AG09309 (cell line): ENCODE data around the gene SMARCAL1.

Experiments used
- DNase-seq: peaks from one replicate; pipeline ENCODE4 v3.0.0-alpha.2; 2010; ENCODE audit warnings: low read depth
- H3K4me3 ChIP-seq: 2 replicates; pipeline ENCODE4 v1.5.1; 2011; ENCODE audit warnings: mild to moderate bottlenecking, low read depth, low read length, moderate library complexity; ENCODE audit not compliant: control insufficient read depth
- TF ChIP-seq, protein P1 (sequence below): IDR thresholded peaks from 2 replicates; pipeline ENCODE4 v1.5.1; 2011; ENCODE audit warnings: mild to moderate bottlenecking, low read depth, low read length, inconsistent platforms; ENCODE audit not compliant: insufficient read depth, control insufficient read depth; ENCODE audit errors: missing control alignments

The SMARCAL1 gene

DNA sequence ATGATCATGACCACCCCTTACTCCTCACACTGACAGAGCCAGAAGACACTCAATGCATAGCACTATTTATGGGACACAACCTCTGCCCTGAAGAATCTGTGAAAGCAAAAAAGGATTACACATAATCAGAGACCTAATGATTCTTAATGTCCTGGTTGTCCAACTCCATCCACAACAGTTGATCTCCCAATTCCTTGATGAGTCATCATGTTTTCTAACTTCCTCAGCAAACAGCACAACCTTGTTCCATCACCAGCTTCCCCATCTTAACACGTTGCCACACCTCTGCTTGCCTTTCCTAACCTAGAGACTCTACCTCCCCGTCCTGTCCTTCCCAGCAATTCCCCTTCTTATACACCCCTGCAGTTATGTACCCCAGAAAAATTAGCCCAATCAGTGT lies 26.8 kb upstream of the SMARCAL1 start:
- H3K4me3 ChIP-seq, result no peak overlapping the region
- TF ChIP-seq, protein P1, sequence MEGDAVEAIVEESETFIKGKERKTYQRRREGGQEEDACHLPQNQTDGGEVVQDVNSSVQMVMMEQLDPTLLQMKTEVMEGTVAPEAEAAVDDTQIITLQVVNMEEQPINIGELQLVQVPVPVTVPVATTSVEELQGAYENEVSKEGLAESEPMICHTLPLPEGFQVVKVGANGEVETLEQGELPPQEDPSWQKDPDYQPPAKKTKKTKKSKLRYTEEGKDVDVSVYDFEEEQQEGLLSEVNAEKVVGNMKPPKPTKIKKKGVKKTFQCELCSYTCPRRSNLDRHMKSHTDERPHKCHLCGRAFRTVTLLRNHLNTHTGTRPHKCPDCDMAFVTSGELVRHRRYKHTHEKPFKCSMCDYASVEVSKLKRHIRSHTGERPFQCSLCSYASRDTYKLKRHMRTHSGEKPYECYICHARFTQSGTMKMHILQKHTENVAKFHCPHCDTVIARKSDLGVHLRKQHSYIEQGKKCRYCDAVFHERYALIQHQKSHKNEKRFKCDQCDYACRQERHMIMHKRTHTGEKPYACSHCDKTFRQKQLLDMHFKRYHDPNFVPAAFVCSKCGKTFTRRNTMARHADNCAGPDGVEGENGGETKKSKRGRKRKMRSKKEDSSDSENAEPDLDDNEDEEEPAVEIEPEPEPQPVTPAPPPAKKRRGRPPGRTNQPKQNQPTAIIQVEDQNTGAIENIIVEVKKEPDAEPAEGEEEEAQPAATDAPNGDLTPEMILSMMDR, result no peak
- no peak for DNase-seq

DNA sequence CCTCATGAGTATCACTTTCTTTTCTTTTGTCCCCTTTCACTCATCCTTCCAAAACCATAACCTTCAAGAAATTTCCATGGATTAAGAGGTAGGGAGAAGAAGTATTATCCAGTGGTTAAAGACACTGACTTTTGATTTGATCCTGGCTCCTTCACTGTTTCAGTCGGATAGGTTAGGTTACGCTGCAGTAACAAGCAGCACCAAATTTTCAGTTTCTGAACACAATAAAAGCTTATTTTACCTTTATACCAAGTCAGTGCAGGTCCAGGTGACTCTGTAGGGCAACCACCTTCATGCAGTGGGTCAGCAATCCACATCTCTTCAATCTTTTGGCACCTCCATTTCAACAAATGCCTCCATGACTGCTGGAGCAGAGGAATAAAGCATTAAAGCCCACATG lies 25.0 kb upstream of the SMARCAL1 start:
- TF ChIP-seq, protein P1, result no peak
- no peak overlapping the region for H3K4me3 ChIP-seq
- DNase-seq, result no peak

DNA sequence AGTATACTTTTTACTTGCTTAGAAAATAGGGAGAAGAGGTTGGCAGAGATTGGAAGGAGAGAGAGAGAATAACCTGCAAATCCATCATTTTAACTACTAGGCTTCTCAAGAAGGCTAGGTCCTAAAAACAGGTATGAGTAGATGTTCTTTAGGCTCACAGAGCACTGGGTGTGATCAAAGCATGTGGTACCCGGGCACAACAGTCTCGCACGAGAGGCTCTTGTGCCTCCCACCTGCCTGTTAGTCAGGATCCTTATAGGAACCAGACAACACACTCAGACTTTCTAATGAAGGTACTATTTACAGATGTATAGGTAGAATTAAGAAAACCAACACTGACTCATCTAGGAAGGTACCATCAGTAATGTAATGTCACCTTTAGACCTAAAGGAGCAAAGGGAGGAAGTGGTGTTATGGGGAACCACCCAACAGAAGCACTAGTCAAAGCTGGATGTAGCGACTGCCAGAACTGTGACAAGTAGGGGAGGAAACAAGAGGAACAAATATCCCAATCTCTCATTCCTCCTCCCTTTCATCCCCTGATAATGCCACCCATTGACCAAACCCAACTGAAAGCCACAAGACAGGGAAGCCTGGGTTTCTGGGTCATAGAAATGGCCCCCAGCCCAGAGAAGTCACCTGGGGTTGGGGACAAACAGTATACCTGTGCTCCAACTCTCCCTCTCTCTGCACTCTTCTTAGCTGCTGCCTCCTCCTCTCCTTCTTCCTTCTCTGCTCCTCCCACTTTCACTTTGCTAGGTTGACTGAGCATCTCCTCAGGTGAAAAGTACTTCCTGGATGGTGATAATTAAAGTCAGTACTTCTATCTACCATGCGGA lies 24.0 kb upstream of the SMARCAL1 start:
- TF ChIP-seq, protein P1, result no peak
- DNase-seq, result no peak
- H3K4me3 ChIP-seq, result no peak overlapping the region

DNA sequence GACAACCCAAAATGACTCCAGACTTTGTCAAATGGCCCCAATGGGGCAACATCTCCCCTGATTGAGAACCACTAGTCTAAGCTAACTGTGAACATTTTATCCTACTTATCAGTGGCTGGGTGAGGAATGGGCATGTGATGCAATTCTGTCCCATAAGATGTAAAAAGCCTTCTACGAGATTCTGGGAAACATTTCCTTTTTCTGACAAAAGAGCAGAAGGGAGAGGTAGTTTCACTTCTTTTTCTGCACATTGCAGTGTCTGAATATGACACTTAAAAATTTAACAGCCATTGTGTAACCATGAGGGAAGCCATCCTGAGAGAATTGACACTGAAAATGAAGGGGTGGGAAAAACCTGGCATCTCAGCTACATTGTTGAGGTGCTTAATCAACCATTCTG lies 22.7 kb upstream of the SMARCAL1 start:
- no peak for DNase-seq
- H3K4me3 ChIP-seq, result no peak overlapping the region
- TF ChIP-seq, protein P1, result no peak

DNA sequence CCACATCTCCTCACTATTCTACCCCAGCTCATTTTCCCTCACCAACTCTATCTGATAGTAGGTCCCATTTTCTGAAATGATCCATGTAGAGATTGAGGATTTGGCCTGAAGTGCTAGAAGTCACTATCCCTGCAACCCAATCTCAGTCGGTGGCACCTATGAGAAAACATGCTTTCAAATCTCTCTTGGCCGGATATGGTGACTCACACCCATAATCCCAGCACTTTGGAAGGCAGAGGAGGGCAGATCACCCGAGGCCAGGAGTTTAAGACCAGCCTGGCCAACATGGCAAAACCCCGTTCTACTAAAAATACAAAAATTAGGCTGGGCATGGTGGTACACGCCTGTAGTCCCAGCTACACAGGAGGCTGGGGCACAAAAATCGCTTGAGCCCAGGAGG lies 20.9 kb upstream of the SMARCAL1 start:
- TF ChIP-seq, protein P1, result no peak
- no peak for DNase-seq
- H3K4me3 ChIP-seq, result no peak overlapping the region

DNA sequence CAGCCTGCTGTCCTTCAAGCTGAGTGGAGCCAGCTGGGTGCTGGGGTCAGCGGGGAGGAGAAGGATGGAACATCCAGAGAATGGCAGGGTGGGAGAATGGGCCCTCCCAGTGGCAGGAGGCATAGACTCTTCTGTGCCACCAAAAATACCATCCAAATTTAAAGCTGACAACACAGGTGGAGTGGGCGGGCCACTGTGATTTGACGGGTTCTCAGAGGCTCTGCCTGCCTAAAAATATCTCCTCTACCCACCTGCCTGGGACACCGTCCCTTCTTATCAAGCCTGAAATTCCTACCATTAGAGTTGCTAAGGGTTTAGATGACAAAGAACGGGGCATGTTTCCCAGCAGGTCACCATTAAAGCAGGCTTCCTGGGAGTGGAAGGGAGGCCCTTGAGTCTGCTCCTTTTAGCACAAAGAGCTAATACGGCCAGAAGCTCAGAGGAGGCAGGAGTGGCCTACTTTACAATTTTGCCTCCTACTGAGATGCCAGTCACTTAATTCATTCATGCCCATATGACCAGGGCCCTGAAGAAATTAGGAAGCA lies 20.2 kb upstream of the SMARCAL1 start:
- no peak for DNase-seq

More for the DNA sequence above, 20.2 kb upstream of the SMARCAL1 start:
- TF ChIP-seq, protein P1, result no peak
- H3K4me3 ChIP-seq, result no peak overlapping the region
